Ovary (tissue), 9 donors: Measurements from ENCODE around the gene STK32A. TPM values are rescaled to one million over a fixed set of nuclear protein-coding genes. Genes with fewer than 3 reads are reported as not detected.

Source experiments
- DNase-seq, 5 donors: peaks; one replicate each; pipeline ENCODE4 v3.0.0-alpha.2; 2019 to 2020
- H3K27ac ChIP-seq, 2 donors: fragments of 200-600 bp; one replicate each; pipeline versions ENCODE4 v1.5.1 to v1.8.0; 2019 to 2022
- H3K27me3 ChIP-seq: fragments of 200-600 bp; one replicate; pipeline ENCODE4 v1.8.0; 2022
- H3K36me3 ChIP-seq: fragments of 200-600 bp; sonication (generic); one replicate; pipeline ENCODE4 v1.5.1; 2019
- H3K4me1 ChIP-seq: one replicate; pipeline ENCODE4 v1.8.1; 2013; ENCODE audit warnings: mild to moderate bottlenecking, moderate library complexity; ENCODE audit not compliant: insufficient read depth
- H3K4me3 ChIP-seq: fragments of 200-600 bp; sonication (generic); one replicate; pipeline ENCODE4 v1.5.1; 2017
- H3K9me3 ChIP-seq, 2 donors: fragments of 200-600 bp in 1 of 2; sonication (generic) in 1 of 2; one replicate each; pipeline versions ENCODE4 v1.5.1 to v1.8.1; 2013 to 2019; ENCODE audit warnings: mild to moderate bottlenecking in 1 of 2, moderate library complexity in 1 of 2
- EP300 ChIP-seq: sonication (generic); formaldehyde crosslinking; IDR thresholded peaks from one replicate; pipeline ENCODE4 v1.6.1; 2017; ENCODE audit warnings: antibody characterized with exemption
- POLR2A ChIP-seq: fragments of 450-650 bp; IDR thresholded peaks from one replicate; pipeline ENCODE4 v1.6.1; 2017; ENCODE audit warnings: antibody characterized with exemption, mild to moderate bottlenecking, moderate library complexity
- WGBS, 3 donors: extraction: QIAGEN DNeasy Blood & Tissue Kit in 1 of 3; methylation state at CpG; one replicate each; pipeline versions ENCODE4 v1.1.5 to v1.1.7; 2013 to 2017; 5-methylcytosine and 5-hydroxymethylcytosine counted together
- intact Hi-C, 4 donors: fragments of 100-400 bp; cut with DNase I; formaldehyde crosslinking; loops; one replicate each; pipeline versions ENCODE4 v1.11.0 to v1.15.1; 2022 to 2023
- polyA plus RNA-seq, 2 donors: library from polyadenylated mRNA; stranded (reverse); fragments of 200-250 nt in 1 of 2; fragments of 350-450 nt in 1 of 2; fragmentation: Illumina TruSeq in 1 of 2; extraction: RNeasy Lipid Tissue Mini Kit (QIAGEN cat#74804) in 1 of 2; gene quantifications; one replicate each; pipeline ENCODE4 v1.2.3, GENCODE V29; 2013 to 2014
- total RNA-seq, 7 donors: library from RNA; depleted of rRNA in 2 of 7; stranded (reverse); fragments of >200 nt in 2 of 7; fragmentation: NEBNext Ultra II Directional in 3 of 7; extraction: Animal tissue kit (Norgen Biotek cat#: 25700) in 3 of 7; gene quantifications; one replicate each; pipeline versions ENCODE4 v1.1.0 to v1.2.4, GENCODE V29; 2016 to 2023
- TF ChIP-seq, protein P1 (sequence below), 3 donors: fragments of 450-650 bp in 2 of 3; fragments of 200-600 bp in 1 of 3; IDR thresholded peaks; one replicate each; pipeline versions ENCODE4 v1.5.1 to v1.8.0; 2016 to 2022; ENCODE audit warnings: antibody characterized with exemption in 3 of 3, mild to moderate bottlenecking in 1 of 3
- donor health status: DM: no; HTN: no; CAD: no; lungs with moderate emphysema.
- donor health status: DM: no; HTN: no; CAD: no.
- donor health status: Bipolar disorder and iron deficiency.
- donor health status: DM: yes; HTN: yes; CAD: no.
- donor health status: DM: no; HTN: no; CAD: no.
- donor health status: DM: yes; HTN: yes; CAD: no.

The STK32A gene
- total and polyA plus RNA-seq, 9 donors, result 1.8 to 9.0 (median 6.4) TPM

DNA sequence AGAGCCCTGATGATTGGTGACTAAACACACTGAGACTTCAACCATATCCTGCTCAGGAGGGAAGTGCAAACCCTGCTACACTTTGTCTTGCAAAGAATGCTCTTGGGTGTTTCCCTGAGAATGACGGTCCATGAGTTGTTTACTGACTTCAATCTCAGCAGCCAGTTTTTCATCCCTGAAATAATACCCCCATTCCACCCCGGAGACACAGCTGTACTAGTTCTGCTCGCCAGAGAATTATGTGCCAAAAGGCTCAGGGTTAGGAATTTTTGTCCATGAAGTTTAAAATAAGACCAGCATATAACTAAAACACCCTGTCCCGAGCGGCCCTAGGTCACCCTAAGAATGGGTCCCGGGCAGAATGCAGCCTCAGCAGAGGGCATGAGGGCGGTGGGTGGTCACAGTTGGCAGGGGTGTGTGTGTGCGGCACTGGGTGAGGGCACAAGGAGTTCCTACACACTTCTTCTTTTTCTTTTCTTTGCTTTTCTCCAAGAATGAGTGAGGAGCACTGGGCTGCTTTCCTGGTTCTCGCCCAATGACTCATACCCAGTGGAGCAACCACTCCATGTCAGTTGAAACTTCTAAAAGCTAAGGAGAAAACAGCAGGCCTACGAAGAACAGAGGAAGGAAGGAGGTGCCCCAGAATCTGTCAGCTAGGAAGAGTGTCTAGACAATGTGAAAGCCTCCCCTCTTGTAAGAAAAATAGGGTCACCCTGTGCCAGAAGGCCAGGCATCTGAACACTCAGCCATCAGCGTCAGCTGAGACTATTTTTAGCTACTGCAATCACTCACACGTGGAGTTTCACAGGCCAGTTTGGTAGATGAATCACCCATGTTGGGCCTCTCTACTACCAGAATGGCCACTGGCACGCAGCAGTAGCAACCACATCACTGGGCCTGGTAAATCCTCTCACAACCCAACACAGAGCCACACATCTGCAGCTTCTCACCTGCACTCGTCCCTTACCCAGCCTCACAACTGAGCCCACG lies 169.1 kb downstream of the STK32A start:
- peaks cover 4% of the 10 kb centered on the region for H3K36me3 ChIP-seq
- no peak overlapping the region for H3K4me3 ChIP-seq
- 20 to 24% (median 22%) methylated on average over 15 of the region's 15 CpGs for WGBS, 3 donors
- DNase-seq, result peak; percentile 55 to 80 (median 65)
- intact Hi-C loops, result loop anchor here in 2 of 4 donors (5.0 kb wide), 2 partner anchors 48 to 153 kb away; no protein-coding TSS in a partner anchor
- H3K4me1 ChIP-seq, result peaks cover 25% of the 10 kb centered on the region
- H3K27me3 ChIP-seq, result no peaks in the 10 kb centered on the region
- TF ChIP-seq EP300 (no peak), POLR2A (no peak)
- TF ChIP-seq, protein P1, sequence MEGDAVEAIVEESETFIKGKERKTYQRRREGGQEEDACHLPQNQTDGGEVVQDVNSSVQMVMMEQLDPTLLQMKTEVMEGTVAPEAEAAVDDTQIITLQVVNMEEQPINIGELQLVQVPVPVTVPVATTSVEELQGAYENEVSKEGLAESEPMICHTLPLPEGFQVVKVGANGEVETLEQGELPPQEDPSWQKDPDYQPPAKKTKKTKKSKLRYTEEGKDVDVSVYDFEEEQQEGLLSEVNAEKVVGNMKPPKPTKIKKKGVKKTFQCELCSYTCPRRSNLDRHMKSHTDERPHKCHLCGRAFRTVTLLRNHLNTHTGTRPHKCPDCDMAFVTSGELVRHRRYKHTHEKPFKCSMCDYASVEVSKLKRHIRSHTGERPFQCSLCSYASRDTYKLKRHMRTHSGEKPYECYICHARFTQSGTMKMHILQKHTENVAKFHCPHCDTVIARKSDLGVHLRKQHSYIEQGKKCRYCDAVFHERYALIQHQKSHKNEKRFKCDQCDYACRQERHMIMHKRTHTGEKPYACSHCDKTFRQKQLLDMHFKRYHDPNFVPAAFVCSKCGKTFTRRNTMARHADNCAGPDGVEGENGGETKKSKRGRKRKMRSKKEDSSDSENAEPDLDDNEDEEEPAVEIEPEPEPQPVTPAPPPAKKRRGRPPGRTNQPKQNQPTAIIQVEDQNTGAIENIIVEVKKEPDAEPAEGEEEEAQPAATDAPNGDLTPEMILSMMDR (IDR thresholded peaks at IDR 0.05), result no peak
- H3K27ac ChIP-seq, result peak overlapping the region; percentile 79 to 83
- H3K9me3 ChIP-seq, result no peaks in the 10 kb centered on the region

DNA sequence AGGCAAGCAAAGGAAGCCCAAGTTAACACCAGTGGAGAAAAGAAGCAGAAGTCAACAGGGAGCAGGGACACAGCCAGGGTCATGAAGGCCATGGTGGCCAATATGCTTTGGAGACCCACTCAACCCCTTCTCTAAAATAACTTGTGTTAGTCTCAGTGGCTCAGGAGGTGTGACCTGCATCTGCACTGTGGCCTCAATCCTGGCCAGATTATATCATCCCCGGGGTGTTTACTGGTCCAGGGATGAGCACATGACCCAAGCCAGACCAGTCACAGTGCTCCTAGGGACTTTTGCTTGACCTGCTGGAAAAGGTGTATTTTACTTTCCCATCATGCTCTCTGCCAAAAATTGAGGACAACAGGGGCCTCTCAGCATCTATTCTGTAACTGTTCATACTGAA lies 169.9 kb downstream of the STK32A start:
- Histone ChIP-seq H3K27ac (peak overlapping the region; percentile 79 to 83), H3K4me1 (peaks cover 25% of the 10 kb centered on the region), H3K36me3 (peaks cover 4% of the 10 kb centered on the region), H3K27me3 (no peaks in the 10 kb centered on the region), H3K4me3 (no peak overlapping the region), H3K9me3 (no peaks in the 10 kb centered on the region)
- intact Hi-C loops, result loop anchor here in 2 of 4 donors (5.0 kb wide), 2 partner anchors 48 to 153 kb away; no protein-coding TSS in a partner anchor
- DNase-seq, result no peak
- TF ChIP-seq EP300 (no peak), POLR2A (no peak)
- TF ChIP-seq, protein P1 (IDR thresholded peaks at IDR 0.05), result no peak
- WGBS, 3 donors, result 84 to 90% (median 85%) methylated on average over 1 of the region's 1 CpG

DNA sequence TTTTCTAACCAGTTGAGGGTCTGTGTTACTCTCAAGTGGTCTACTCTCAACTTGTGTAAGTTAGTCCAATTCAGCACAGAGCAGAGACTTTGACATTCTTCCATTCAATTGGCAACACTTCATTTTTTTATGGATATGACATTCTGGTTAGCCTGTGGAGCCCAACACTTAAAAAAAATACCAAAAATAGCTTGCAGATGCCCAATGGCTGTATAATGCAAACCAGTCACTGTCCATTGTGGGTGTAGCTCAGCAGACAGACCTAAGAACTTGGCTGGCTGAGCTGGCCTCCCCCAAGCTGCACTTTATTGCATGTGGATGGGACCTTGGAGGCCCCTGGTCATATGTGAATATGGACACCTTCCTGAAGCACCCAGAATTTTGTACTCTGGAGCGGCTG lies 171.8 kb downstream of the STK32A start:
- TF ChIP-seq EP300 (no peak), POLR2A (no peak)
- TF ChIP-seq, protein P1 (IDR thresholded peaks at IDR 0.05), result no peak
- Histone ChIP-seq H3K4me1 (peaks cover 30% of the 10 kb centered on the region), H3K4me3 (no peak overlapping the region), H3K9me3 (no peaks in the 10 kb centered on the region), H3K27me3 (no peaks in the 10 kb centered on the region), H3K27ac (peak overlapping the region in 1 of 2 donors; percentile 50), H3K36me3 (peaks cover 4% of the 10 kb centered on the region)
- intact Hi-C loops, result no loop called here
- WGBS, 3 donors, result 77 to 90% (median 88%) methylated on average over 1 of the region's 1 CpG
- DNase-seq, result no peak

DNA sequence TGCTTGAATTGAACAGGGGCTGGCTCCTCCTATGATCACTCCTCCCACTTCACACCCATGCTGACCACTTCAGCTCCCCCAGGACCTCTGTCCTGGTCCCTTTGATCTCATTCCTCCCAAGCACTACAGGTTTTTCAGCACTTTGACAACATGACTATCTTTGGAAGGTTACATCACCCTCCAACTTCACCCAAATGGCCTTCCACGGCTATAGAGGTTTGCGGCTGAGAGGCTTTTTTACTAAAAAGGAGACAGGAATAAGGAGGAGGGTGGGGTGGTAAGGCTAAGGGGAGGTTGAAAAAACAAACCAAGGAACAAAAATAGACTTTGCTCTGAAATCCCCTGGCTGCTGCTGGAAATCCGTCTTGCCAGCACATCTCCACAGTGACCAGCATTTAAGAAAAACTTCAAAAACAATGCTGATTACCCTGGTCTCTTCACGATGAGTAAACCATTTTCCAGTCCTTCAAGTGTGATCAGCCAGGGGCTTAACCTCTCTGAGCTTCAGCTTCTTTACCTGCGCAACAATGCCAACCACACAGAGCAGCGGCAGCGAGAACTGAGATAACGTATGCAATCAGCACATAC lies 172.4 kb downstream of the STK32A start:
- Histone ChIP-seq H3K9me3 (no peaks in the 10 kb centered on the region), H3K27me3 (no peaks in the 10 kb centered on the region), H3K4me3 (no peak overlapping the region), H3K4me1 (peaks cover 31% of the 10 kb centered on the region), H3K27ac (peak overlapping the region in 1 of 2 donors; percentile 50), H3K36me3 (peaks cover 4% of the 10 kb centered on the region)
- 17 to 28% (median 22%) methylated on average over 8 of the region's 8 CpGs for WGBS, 3 donors
- TF ChIP-seq EP300 (no peak), POLR2A (no peak)
- TF ChIP-seq, protein P1 (IDR thresholded peaks at IDR 0.05), result no peak
- peak in 1 of 5 donors; percentile 12 for DNase-seq
- intact Hi-C loops, result no loop called here
